ENCODE measurements around the gene SAMD4A. TPM values are rescaled to one million over a fixed set of nuclear protein-coding genes. Genes with fewer than 3 reads are reported as not detected.

SAMD4A gene
- total RNA-seq, 1 experiment from 2014 or later: 9.6 TPM

GRCh38 chr14:54754623-54755386, 187.9 kb downstream of the SAMD4A start:
- no peak overlapping the region; a peak in 1 of 7 replicates for H3K27ac Mint-ChIP-seq
- Histone ChIP-seq H2AFZ (ENCODE audit: low read length) (no peak overlapping the region), H3K4me1 (ENCODE audit: insufficient read depth, low read length) (no peaks in the 10 kb centered on the region), H3K4ac (ENCODE audit: low read depth, low read length) (no peak overlapping the region), H3K14ac (ENCODE audit: insufficient read depth, low read length) (no peak overlapping the region), H3K56ac (ENCODE audit: insufficient read length, low read depth, low read length) (no peak overlapping the region), H2BK12ac (ENCODE audit: insufficient read length, low read depth, low read length) (no peak overlapping the region), H3K23me2 (ENCODE audit: insufficient read length, low read depth, low read length, poor library complexity, severe bottlenecking) (no peaks in the 10 kb centered on the region), H3K9me3 (ENCODE audit: control insufficient read depth, low read depth, low read length) (no peaks in the 10 kb centered on the region), H3K27ac (ENCODE audit: insufficient read length, low read depth, low read length) (no peak overlapping the region), H2BK5ac (ENCODE audit: insufficient read length, low read length) (no peak overlapping the region), H2BK120ac (ENCODE audit: low read depth, low read length, poor library complexity, severe bottlenecking) (no peak overlapping the region), H2AK5ac (ENCODE audit: insufficient read length, low read length) (no peak overlapping the region), H4K8ac (replicated peaks; ENCODE audit: insufficient read length, low read depth, low read length) (no peak overlapping the region), H4K20me1 (ENCODE audit: control insufficient read depth, insufficient read depth, insufficient read length) (no peaks in the 10 kb centered on the region), H3T11ph (ENCODE audit: low read length) (no peak overlapping the region), H4K5ac (ENCODE audit: insufficient read length, low read depth, low read length) (no peak overlapping the region), H3K18ac (ENCODE audit: insufficient read length, low read depth, low read length) (no peak overlapping the region), H3K9ac (ENCODE audit: extremely low read depth, insufficient read length, low read length) (no peak overlapping the region), H3K4me2 (ENCODE audit: insufficient read depth, insufficient read length, low read length) (no peak overlapping the region), H2BK20ac (ENCODE audit: low read depth, low read length, poor library complexity, severe bottlenecking) (no peak overlapping the region), H2BK15ac (ENCODE audit: low read depth, low read length) (no peak overlapping the region), H4K91ac (ENCODE audit: insufficient read length, low read depth, low read length) (no peak overlapping the region), H3K79me2 (ENCODE audit: insufficient read depth, low read length) (no peaks in the 10 kb centered on the region), H3K79me1 (ENCODE audit: insufficient read depth, low read depth, low read length, poor library complexity, severe bottlenecking) (no peaks in the 10 kb centered on the region), H3K23ac (ENCODE audit: insufficient read length, low read depth, low read length) (no peak overlapping the region), H3K27me3 (ENCODE audit: insufficient read depth, low read length) (no peaks in the 10 kb centered on the region)
- no peak for DNase-seq
- WGBS (ENCODE audit: extremely low coverage, insufficient read length, low lambda C conversion rate): no CpG with 5 or more reads among the region's 11 CpGs
- no peaks in the 10 kb centered on the region for H3K36me3 Mint-ChIP-seq (ENCODE audit: insufficient read depth in 1 of 3, low read depth in 3 of 3)
- H3K4me1 Mint-ChIP-seq: no peaks in the 10 kb centered on the region
- TF ChIP-seq, protein P1, sequence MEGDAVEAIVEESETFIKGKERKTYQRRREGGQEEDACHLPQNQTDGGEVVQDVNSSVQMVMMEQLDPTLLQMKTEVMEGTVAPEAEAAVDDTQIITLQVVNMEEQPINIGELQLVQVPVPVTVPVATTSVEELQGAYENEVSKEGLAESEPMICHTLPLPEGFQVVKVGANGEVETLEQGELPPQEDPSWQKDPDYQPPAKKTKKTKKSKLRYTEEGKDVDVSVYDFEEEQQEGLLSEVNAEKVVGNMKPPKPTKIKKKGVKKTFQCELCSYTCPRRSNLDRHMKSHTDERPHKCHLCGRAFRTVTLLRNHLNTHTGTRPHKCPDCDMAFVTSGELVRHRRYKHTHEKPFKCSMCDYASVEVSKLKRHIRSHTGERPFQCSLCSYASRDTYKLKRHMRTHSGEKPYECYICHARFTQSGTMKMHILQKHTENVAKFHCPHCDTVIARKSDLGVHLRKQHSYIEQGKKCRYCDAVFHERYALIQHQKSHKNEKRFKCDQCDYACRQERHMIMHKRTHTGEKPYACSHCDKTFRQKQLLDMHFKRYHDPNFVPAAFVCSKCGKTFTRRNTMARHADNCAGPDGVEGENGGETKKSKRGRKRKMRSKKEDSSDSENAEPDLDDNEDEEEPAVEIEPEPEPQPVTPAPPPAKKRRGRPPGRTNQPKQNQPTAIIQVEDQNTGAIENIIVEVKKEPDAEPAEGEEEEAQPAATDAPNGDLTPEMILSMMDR (conservative IDR thresholded peaks at IDR 0.05): no peak
- no peaks in the 10 kb centered on the region for H3K27me3 Mint-ChIP-seq (ENCODE audit: low read depth)
- no peak overlapping the region for H3K4me3 Mint-ChIP-seq
- H3K9me3 Mint-ChIP-seq: no peaks in the 10 kb centered on the region
